Measurements from ENCODE around the gene LRIG1.

Gene LRIG1

GRCh38 chr3:66338927-66339326 is 161.9 kb downstream of the LRIG1 start:
- no peak for DNase-seq

- no peak for DNase-seq
These were observed 164.5 kb downstream of the LRIG1 start for GRCh38 chr3:66336333-66336766.

- DNase-seq, result no peak
These were observed 165.2 kb downstream of the LRIG1 start for GRCh38 chr3:66335671-66336070.

All from NCI-H187 (cell line).